Type B pancreatic cell (in vitro differentiated cells): ENCODE results near the gene CDK19. TPM values are rescaled to one million over a fixed set of nuclear protein-coding genes. Genes with fewer than 3 reads are reported as not detected.
"Not testable (repeated sequence)": the region's sequence is repeated elsewhere in the genome, so short reads cannot be mapped to it uniquely, and the experiment has no call there.

Source experiments
- DNase-seq: peaks from one replicate; pipeline ENCODE4 v3.0.0; 2021; ENCODE audit warnings: mixed read lengths; ENCODE audit not compliant: unreplicated experiment; ENCODE audit errors: extremely low spot score
- H3K27ac Mint-ChIP-seq: 2 replicates; pipeline ENCODE4 v1.8.0; 2021; ENCODE audit warnings: mild to moderate bottlenecking, mixed read lengths
- H3K27me3 Mint-ChIP-seq: 2 replicates; pipeline ENCODE4 v1.8.0; 2021; ENCODE audit warnings: mixed read lengths
- H3K36me3 Mint-ChIP-seq: 2 replicates; pipeline ENCODE4 v1.8.0; 2021; ENCODE audit warnings: mixed read lengths
- H3K4me1 Mint-ChIP-seq: one replicate; pipeline ENCODE4 v1.8.0; 2021; ENCODE audit warnings: mixed read lengths; ENCODE audit not compliant: unreplicated experiment
- H3K4me3 Mint-ChIP-seq: 2 replicates; pipeline ENCODE4 v1.8.0; 2021; ENCODE audit warnings: mild to moderate bottlenecking, mixed read lengths
- H3K9me3 Mint-ChIP-seq: 2 replicates; pipeline ENCODE4 v1.8.0; 2021; ENCODE audit warnings: mixed read lengths
- total RNA-seq: library from RNA; stranded (reverse); gene quantifications from 2 replicates; pipeline ENCODE4 v1.2.1, GENCODE V29; 2021; ENCODE audit warnings: low replicate concordance
- TF ChIP-seq, protein P1 (sequence below): fragments of 200-600 bp; sonication (generic); conservative IDR thresholded peaks from 2 replicates; pipeline ENCODE4 v1.5.0; 2021; ENCODE audit warnings: antibody characterized with exemption, mild to moderate bottlenecking

Gene CDK19
- total RNA-seq, 1 donor from 2014 or later = 27.2 TPM

DNA sequence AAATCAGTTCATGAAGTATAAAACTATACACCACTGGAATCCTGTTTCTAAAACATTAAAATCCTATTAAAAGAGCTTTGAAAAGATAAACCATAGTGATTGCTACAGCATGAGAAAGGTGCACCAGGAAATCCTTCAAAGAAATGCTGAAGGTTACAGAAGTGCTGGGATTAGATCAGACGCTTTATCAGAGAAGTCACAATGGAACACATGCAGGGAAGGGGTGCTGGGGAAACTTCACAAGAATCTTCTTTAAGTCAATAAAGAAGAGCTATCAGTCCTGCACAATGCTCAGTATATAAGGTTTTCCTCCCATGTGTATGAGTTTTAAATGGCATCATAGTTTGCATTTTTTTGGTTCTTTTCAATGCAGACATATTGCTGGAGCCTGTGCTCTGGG is 201.2 kb downstream of the CDK19 start:
- no peak for DNase-seq
- H3K36me3 Mint-ChIP-seq = peaks cover 38% of the 10 kb centered on the region
- no peak overlapping the region for H3K27ac Mint-ChIP-seq
- H3K4me3 Mint-ChIP-seq = no peak overlapping the region
- no peaks in the 10 kb centered on the region for H3K27me3 Mint-ChIP-seq
- peaks cover 8% of the 10 kb centered on the region for H3K4me1 Mint-ChIP-seq
- TF ChIP-seq, protein P1, sequence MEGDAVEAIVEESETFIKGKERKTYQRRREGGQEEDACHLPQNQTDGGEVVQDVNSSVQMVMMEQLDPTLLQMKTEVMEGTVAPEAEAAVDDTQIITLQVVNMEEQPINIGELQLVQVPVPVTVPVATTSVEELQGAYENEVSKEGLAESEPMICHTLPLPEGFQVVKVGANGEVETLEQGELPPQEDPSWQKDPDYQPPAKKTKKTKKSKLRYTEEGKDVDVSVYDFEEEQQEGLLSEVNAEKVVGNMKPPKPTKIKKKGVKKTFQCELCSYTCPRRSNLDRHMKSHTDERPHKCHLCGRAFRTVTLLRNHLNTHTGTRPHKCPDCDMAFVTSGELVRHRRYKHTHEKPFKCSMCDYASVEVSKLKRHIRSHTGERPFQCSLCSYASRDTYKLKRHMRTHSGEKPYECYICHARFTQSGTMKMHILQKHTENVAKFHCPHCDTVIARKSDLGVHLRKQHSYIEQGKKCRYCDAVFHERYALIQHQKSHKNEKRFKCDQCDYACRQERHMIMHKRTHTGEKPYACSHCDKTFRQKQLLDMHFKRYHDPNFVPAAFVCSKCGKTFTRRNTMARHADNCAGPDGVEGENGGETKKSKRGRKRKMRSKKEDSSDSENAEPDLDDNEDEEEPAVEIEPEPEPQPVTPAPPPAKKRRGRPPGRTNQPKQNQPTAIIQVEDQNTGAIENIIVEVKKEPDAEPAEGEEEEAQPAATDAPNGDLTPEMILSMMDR = no peak
- no peaks in the 10 kb centered on the region for H3K9me3 Mint-ChIP-seq

DNA sequence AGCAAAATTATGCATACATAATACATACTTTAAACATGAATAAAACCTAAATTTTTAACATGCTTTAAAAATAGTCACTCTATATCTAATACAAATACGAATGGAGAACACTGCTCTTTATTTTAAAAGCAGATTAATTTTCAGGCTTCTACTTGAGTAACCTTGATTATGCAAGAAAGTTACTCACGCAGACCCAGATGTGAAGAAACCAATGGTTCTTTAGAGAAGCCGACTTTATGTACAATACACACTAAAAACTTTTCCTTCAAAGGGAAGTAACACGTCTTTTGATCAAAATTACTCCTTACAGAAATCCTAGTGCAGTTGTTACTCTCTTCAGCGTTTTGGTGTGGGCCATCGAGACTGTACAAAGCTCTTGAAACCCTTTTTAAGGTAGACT is 201.9 kb downstream of the CDK19 start:
- no peak overlapping the region for H3K27ac Mint-ChIP-seq
- TF ChIP-seq, protein P1 = no peak

GRCh38 chr6:110612298-110612697 is 203.0 kb downstream of the CDK19 start:
- Mint-ChIP-seq H3K27me3 (no peaks in the 10 kb centered on the region), H3K4me1 (no peaks in the 10 kb centered on the region), H3K9me3 (no peaks in the 10 kb centered on the region), H3K36me3 (peaks cover 27% of the 10 kb centered on the region), H3K4me3 (no peak overlapping the region), H3K27ac (no peak overlapping the region)
- TF ChIP-seq, protein P1 = no peak
- no peak for DNase-seq

More for the DNA sequence above, 201.9 kb downstream of the CDK19 start:
- Mint-ChIP-seq H3K27me3 (no peaks in the 10 kb centered on the region), H3K4me3 (no peak overlapping the region), H3K36me3 (peaks cover 33% of the 10 kb centered on the region), H3K4me1 (peaks cover under 1% of the 10 kb centered on the region), H3K9me3 (no peaks in the 10 kb centered on the region)
- no peak for DNase-seq

GRCh38 chr6:110609101-110609500 is 206.2 kb downstream of the CDK19 start:
- Mint-ChIP-seq H3K27ac (no peak overlapping the region), H3K4me1 (no peaks in the 10 kb centered on the region), H3K36me3 (peaks cover 18% of the 10 kb centered on the region), H3K4me3 (no peak overlapping the region), H3K27me3 (no peaks in the 10 kb centered on the region), H3K9me3 (no peaks in the 10 kb centered on the region)
- TF ChIP-seq, protein P1 = no peak
- DNase-seq = no peak

DNA sequence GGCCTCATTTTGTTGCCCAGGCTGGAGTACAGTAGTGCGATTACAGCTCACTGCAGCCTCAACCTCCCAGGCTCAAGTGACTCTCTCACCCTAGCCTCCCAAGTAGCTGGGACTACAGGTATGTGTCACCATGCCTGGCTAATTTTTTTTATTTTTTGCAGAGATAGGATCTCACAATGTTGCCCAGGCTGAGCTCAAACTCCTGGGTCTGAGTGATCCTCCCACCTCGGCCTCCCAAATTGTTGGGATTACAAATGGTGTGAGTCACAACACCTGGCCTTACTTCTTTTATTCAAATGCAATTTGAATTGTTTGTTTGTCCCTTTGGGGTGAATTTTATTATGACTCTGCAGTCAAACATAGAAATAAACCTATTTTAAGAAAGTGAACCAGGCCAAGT is 207.1 kb downstream of the CDK19 start:
- TF ChIP-seq, protein P1 = no peak
- H3K27ac Mint-ChIP-seq = no peak overlapping the region
- no peaks in the 10 kb centered on the region for H3K4me1 Mint-ChIP-seq
- no peak for DNase-seq
- no peaks in the 10 kb centered on the region for H3K9me3 Mint-ChIP-seq
- H3K4me3 Mint-ChIP-seq = no peak overlapping the region
- H3K27me3 Mint-ChIP-seq = no peaks in the 10 kb centered on the region
- H3K36me3 Mint-ChIP-seq = peaks cover 14% of the 10 kb centered on the region

- Mint-ChIP-seq H3K4me1 (no peaks in the 10 kb centered on the region), H3K27ac (no peak overlapping the region), H3K4me3 (no peak overlapping the region), H3K36me3 (peaks cover 17% of the 10 kb centered on the region), H3K9me3 (no peaks in the 10 kb centered on the region), H3K27me3 (no peaks in the 10 kb centered on the region)
- TF ChIP-seq, protein P1 = no peak
- no peak for DNase-seq
These were observed 209.1 kb downstream of the CDK19 start for GRCh38 chr6:110606151-110606550.

GRCh38 chr6:110600640-110601039 is 214.6 kb downstream of the CDK19 start:
- peaks cover 15% of the 10 kb centered on the region for H3K36me3 Mint-ChIP-seq
- not testable (repeated sequence) for H3K9me3 Mint-ChIP-seq, H3K27me3 Mint-ChIP-seq, H3K27ac Mint-ChIP-seq, H3K4me3 Mint-ChIP-seq, H3K4me1 Mint-ChIP-seq, DNase-seq
